H1 (cell line): Measurements from ENCODE around the gene MT1G. TPM values are rescaled to one million over a fixed set of nuclear protein-coding genes. Genes with fewer than 3 reads are reported as not detected.

Source experiments
- CTCF ChIA-PET: fragments of 300-600 bp; sonication (Branson Sonifier 250); formaldehyde crosslinking; loops from one replicate; lab custom pipeline; 2021; ENCODE audit not compliant: partially characterized antibody; lab: Charles Lee
- POLR2A ChIA-PET: fragments of 300-600 bp; sonication (Branson Sonifier 250); formaldehyde crosslinking; loops from one replicate; lab custom pipeline; 2021; ENCODE audit warnings: inconsistent platforms; ENCODE audit not compliant: partially characterized antibody; lab: Charles Lee
- DNase-seq, 2 experiments: peaks; one replicate each; pipeline versions ENCODE4 v3.0.0 to v3.0.0-alpha.2; 2010 to 2022; ENCODE audit warnings: low spot score in 2 of 2, low read depth in 1 of 2, mixed read lengths in 1 of 2
- FAIRE-seq: peaks from 2 replicates; lab custom pipeline; 2011; peaks lifted over from hg19 to GRCh38; lab: Jason Lieb, UNC
- H2AFZ ChIP-seq: 2 replicates; pipeline ENCODE4 v1.8.1; 2012; ENCODE audit warnings: low read length, inconsistent platforms
- H2AK5ac ChIP-seq: 2 replicates; pipeline ENCODE4 v1.6.1; 2013; ENCODE audit warnings: low read depth, low read length
- H2BK120ac ChIP-seq: replicated peaks from 2 replicates; pipeline ENCODE3; 2013; ENCODE audit warnings: low read depth, low read length, inconsistent platforms
- H2BK12ac ChIP-seq: 2 replicates; pipeline ENCODE4 v1.6.1; 2013; ENCODE audit warnings: low read depth, low read length
- H2BK15ac ChIP-seq: 2 replicates; pipeline ENCODE4 v1.6.1; 2013; ENCODE audit warnings: low read length
- H2BK20ac ChIP-seq: 2 replicates; pipeline ENCODE4 v1.6.1; 2013; ENCODE audit warnings: low read length
- H2BK5ac ChIP-seq: 2 replicates; pipeline ENCODE4 v1.6.1; 2013; ENCODE audit warnings: low read depth, low read length
- H3K14ac ChIP-seq: 2 replicates; pipeline ENCODE4 v1.6.1; 2013; ENCODE audit warnings: inconsistent platforms; ENCODE audit not compliant: insufficient read length
- H3K18ac ChIP-seq: 2 replicates; pipeline ENCODE4 v1.6.1; 2013; ENCODE audit warnings: low read length; ENCODE audit errors: extremely low read depth
- H3K23ac ChIP-seq: 2 replicates; pipeline ENCODE4 v1.6.1; 2013; ENCODE audit warnings: inconsistent platforms; ENCODE audit not compliant: insufficient read length
- H3K23me2 ChIP-seq: 2 replicates; pipeline ENCODE4 v1.6.1; 2013; ENCODE audit warnings: low read depth, low read length
- H3K27ac ChIP-seq: 2 replicates; pipeline ENCODE4 v1.6.1; 2011; ENCODE audit warnings: low read depth, low read length, inconsistent platforms
- H3K27me3 ChIP-seq, 4 experiments: replicated peaks in 1 of 4; 1 replicate in 1 of 4; 2 replicates in 3 of 4; pipeline versions ENCODE4 v1.6.1 to v1.8.1; 2011 to 2013; ENCODE audit warnings: low read length in 3 of 4, mild to moderate bottlenecking in 3 of 4, inconsistent platforms in 2 of 4, mixed read lengths in 2 of 4, moderate library complexity in 1 of 4; ENCODE audit not compliant: control insufficient read depth in 3 of 4, insufficient read depth in 3 of 4; ENCODE audit errors: extremely low read depth in 1 of 4
- H3K36me3 ChIP-seq, 4 experiments: 2 replicates each; pipeline versions ENCODE4 v1.6.1 to v1.8.1; 2011 to 2013; ENCODE audit warnings: mild to moderate bottlenecking in 4 of 4, low read length in 3 of 4, moderate library complexity in 2 of 4, control low read depth in 1 of 4, inconsistent platforms in 1 of 4; ENCODE audit not compliant: insufficient read depth in 4 of 4, control insufficient read depth in 2 of 4
- H3K4ac ChIP-seq: replicated peaks from 2 replicates; pipeline ENCODE3; 2013; ENCODE audit warnings: low read length, low read depth, mixed read lengths, inconsistent platforms; ENCODE audit not compliant: insufficient read length
- H3K4me1 ChIP-seq, 4 experiments: replicated peaks in 1 of 4; 1 replicate in 1 of 4; 2 replicates in 3 of 4; pipeline versions ENCODE4 v1.6.1 to v1.8.1; 2011 to 2013; ENCODE audit warnings: low read length in 3 of 4, inconsistent platforms in 2 of 4, mixed read lengths in 1 of 4; ENCODE audit not compliant: insufficient read depth in 4 of 4, control insufficient read depth in 3 of 4
- H3K4me2 ChIP-seq, 2 experiments: 2 replicates each; pipeline versions ENCODE4 v1.6.1 to v1.8.1; 2011 to 2013; ENCODE audit warnings: low read depth in 2 of 2, low read length in 2 of 2, control low read depth in 1 of 2, inconsistent platforms in 1 of 2, mild to moderate bottlenecking in 1 of 2; ENCODE audit not compliant: insufficient read depth in 1 of 2
- H3K4me3 ChIP-seq, 4 experiments: fragments of 200-600, 300-600 bp in 1 of 4; sonication (generic), shearing (Covaris generic), sonication (Bioruptor Twin) in 1 of 4; 2 replicates each; pipeline versions ENCODE4 v1.5.1 to v1.8.1; 2011 to 2016; ENCODE audit warnings: low read length in 4 of 4, low read depth in 3 of 4, control low read depth in 2 of 4, inconsistent platforms in 2 of 4, mild to moderate bottlenecking in 2 of 4, mixed read lengths in 1 of 4, moderate library complexity in 1 of 4; ENCODE audit not compliant: insufficient read depth in 2 of 4; ENCODE audit errors: extremely low read depth in 1 of 4
- H3K56ac ChIP-seq: replicated peaks from 2 replicates; pipeline ENCODE3; 2013; ENCODE audit warnings: low read depth, mild to moderate bottlenecking, mixed read lengths, low read length, inconsistent platforms; ENCODE audit not compliant: insufficient read length
- H3K79me1 ChIP-seq: 2 replicates; pipeline ENCODE4 v1.6.1; 2013; ENCODE audit warnings: low read depth, low read length, control low read depth
- H3K79me2 ChIP-seq, 2 experiments: 2 replicates each; pipeline versions ENCODE4 v1.6.1 to v1.8.1; 2012 to 2013; ENCODE audit warnings: low read length in 2 of 2, mild to moderate bottlenecking in 2 of 2, inconsistent platforms in 1 of 2; ENCODE audit not compliant: insufficient read depth in 2 of 2, control insufficient read depth in 1 of 2
- H3K9ac ChIP-seq, 4 experiments: replicated peaks in 1 of 4; 1 replicate in 1 of 4; 2 replicates in 3 of 4; pipeline versions ENCODE4 v1.6.1 to v1.8.1; 2011 to 2013; ENCODE audit warnings: low read depth in 3 of 4, low read length in 3 of 4, control low read depth in 2 of 4, mild to moderate bottlenecking in 2 of 4, moderate library complexity in 2 of 4, inconsistent platforms in 1 of 4; ENCODE audit errors: extremely low read depth in 1 of 4
- H3K9me3 ChIP-seq, 2 experiments: 2 replicates each; pipeline versions ENCODE4 v1.6.1 to v1.8.1; 2012 to 2013; ENCODE audit warnings: mild to moderate bottlenecking in 2 of 2, moderate library complexity in 2 of 2, control low read depth in 1 of 2, inconsistent platforms in 1 of 2, low read depth in 1 of 2, low read length in 1 of 2, mixed read lengths in 1 of 2; ENCODE audit not compliant: insufficient read depth in 2 of 2
- H4K20me1 ChIP-seq, 2 experiments: replicated peaks in 1 of 2; 2 replicates each; pipeline versions ENCODE3 to v1.8.1; 2011 to 2013; ENCODE audit warnings: inconsistent platforms in 2 of 2, low read length in 2 of 2, mild to moderate bottlenecking in 1 of 2; ENCODE audit not compliant: insufficient read depth in 2 of 2, control insufficient read depth in 1 of 2
- H4K5ac ChIP-seq: 2 replicates; pipeline ENCODE4 v1.6.1; 2013; ENCODE audit warnings: low read length, low read depth, mixed read lengths, inconsistent platforms; ENCODE audit not compliant: insufficient read length
- H4K8ac ChIP-seq: 2 replicates; pipeline ENCODE4 v1.8.0; 2013; ENCODE audit warnings: mild to moderate bottlenecking, moderate library complexity, low read length, inconsistent platforms; ENCODE audit not compliant: insufficient read depth; ENCODE audit errors: extremely low read depth
- H4K91ac ChIP-seq: replicated peaks from 2 replicates; pipeline ENCODE3; 2013; ENCODE audit warnings: low read length, mixed read lengths, inconsistent platforms; ENCODE audit not compliant: insufficient read length
- NRF1 ChIP-seq: IDR thresholded peaks from 2 replicates; pipeline ENCODE4 v1.6.1; 2011; ENCODE audit warnings: mild to moderate bottlenecking, low read depth, low read length, improper control_type of control experiment
- PHF8 ChIP-seq: fragments of 200-600 bp; sonication (generic); conservative IDR thresholded peaks from 2 replicates; pipeline ENCODE4 v1.7.1; 2012; ENCODE audit warnings: low read depth, mild to moderate bottlenecking, inconsistent platforms, low read length, moderate library complexity
- POLR2A ChIP-seq, 2 experiments: IDR thresholded peaks; 1 replicate in 1 of 2; 2 replicates in 1 of 2; pipeline ENCODE4 v1.6.1; 2011; ENCODE audit warnings: low read depth in 2 of 2, low read length in 2 of 2, mild to moderate bottlenecking in 2 of 2; ENCODE audit errors: control extremely low read depth in 1 of 2
- POLR2AphosphoS5 ChIP-seq: IDR thresholded peaks from 2 replicates; pipeline ENCODE4 v1.6.1; 2011; ENCODE audit warnings: low read depth, low read length
- SIRT6 ChIP-seq: IDR thresholded peaks from one replicate; pipeline ENCODE4 v1.7.1; 2012; ENCODE audit warnings: low read length, inconsistent platforms
- SP2 ChIP-seq: IDR thresholded peaks from 2 replicates; pipeline ENCODE4 v1.6.1; 2012; ENCODE audit warnings: mild to moderate bottlenecking, low read length, inconsistent platforms
- SUZ12 ChIP-seq: fragments of 200-600 bp; sonication (generic); IDR thresholded peaks from 2 replicates; pipeline ENCODE4 v1.6.1; 2012; ENCODE audit warnings: mild to moderate bottlenecking, inconsistent platforms, low read length, moderate library complexity, mixed read lengths
- TEAD4 ChIP-seq: IDR thresholded peaks from 2 replicates; pipeline ENCODE4 v1.6.1; 2012; ENCODE audit warnings: low read depth, low read length, inconsistent platforms, mixed read lengths
- YY1 ChIP-seq: IDR thresholded peaks from 2 replicates; pipeline ENCODE4 v1.6.1; 2011; ENCODE audit warnings: low read depth, mild to moderate bottlenecking, low read length
- WGBS, 2 experiments: shearing (Covaris generic) in 1 of 2; methylation state at CpG; one replicate each; pipeline versions ENCODE4 v1.1.6 to v1.1.7; 2013 to 2015; ENCODE audit warnings: low lambda C conversion rate in 2 of 2, mixed read lengths in 2 of 2, inconsistent platforms in 1 of 2, low coverage in 1 of 2, missing lambda C conversion rate in 1 of 2; ENCODE audit not compliant: insufficient replicate concordance in 2 of 2, insufficient coverage in 1 of 2, insufficient read length in 1 of 2; ENCODE audit errors: extremely low coverage in 1 of 2, missing lambda C conversion rate in 1 of 2; 5-methylcytosine and 5-hydroxymethylcytosine counted together
- polyA plus RNA-seq, 7 experiments: library from polyadenylated mRNA; depleted of rRNA in 3 of 7; stranded (reverse) in 5 of 7; unstranded in 2 of 7; fragments of >200 nt in 5 of 7; fragments of 200-250 nt in 2 of 7; gene quantifications; 1 replicate in 5 of 7; 2 replicates in 1 of 7; 4 replicates in 1 of 7; pipeline versions ENCODE4 v1.2.1 to v1.2.3, GENCODE V29; 2011 to 2013; ENCODE audit warnings: missing spikeins in 2 of 7, mixed read lengths in 2 of 7
- total RNA-seq: library from RNA; stranded (reverse); fragmentation: NEBNext Ultra II Directional; extraction: Animal tissue kit (Norgen Biotek cat#: 25700); gene quantifications from 2 replicates; pipeline ENCODE4 v1.2.1, GENCODE V29; 2021

Gene MT1G
- total and polyA plus RNA-seq, 2 of the 8 experiments (the other 6 are each of a cell fraction or from before 2014, with no cell fraction given): 17.7 to 515 TPM

DNA sequence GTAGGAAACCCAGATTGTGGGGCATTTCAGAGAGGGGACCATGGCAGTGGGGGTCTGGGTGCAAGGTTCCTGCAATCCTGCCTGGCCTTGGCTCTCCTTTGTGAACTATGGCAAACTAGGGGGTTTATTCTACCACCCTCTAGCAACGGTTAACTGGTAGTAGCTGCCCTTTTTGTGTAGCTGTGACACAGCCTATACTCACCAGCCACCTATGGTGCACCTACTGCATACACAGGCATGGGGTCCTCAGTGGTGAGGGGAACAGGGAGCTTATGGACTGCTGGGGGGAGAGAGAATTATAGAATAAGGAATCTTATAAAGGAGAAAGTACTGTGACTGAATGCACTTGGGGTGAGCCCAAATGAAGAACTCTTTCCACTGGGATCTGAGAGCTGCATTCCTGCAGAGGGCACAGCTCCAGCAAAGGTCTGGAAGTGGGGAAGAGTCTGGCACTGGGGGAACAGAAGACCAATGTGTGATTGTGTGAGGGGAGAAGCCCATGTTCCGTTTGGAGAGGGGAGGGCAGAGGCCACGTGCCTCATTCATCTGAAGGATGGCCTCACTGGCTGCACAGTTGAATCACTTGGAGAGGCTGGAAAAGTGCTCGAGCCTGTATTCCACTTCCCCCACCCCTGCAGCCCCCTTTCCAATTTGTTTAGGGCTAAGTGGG, 16.5 kb upstream of the MT1G start:
- ChIA-PET CTCF (interaction anchor here (0.6 to 4.5 kb wide), 4 partner anchors 11 to 185 kb away, joined by 3 to 37 read pairs (median 5); no protein-coding TSS in a partner anchor), POLR2A (interaction anchor here (1.2 to 12.9 kb wide), 10 partner anchors 8 to 137 kb away, joined by 3 to 205 read pairs (median 8); partner anchors contain the start of genes MT1A, MT1E, MT1G and MT1H)
- no peak for DNase-seq
- no peaks in the 10 kb centered on the region for H3K79me2 ChIP-seq
- H3K4me3 ChIP-seq: no peak overlapping the region
- H3K9ac ChIP-seq: no peak overlapping the region
- FAIRE-seq: no peak
- H3K4me2 ChIP-seq: peak overlapping the region in 1 of 2 experiments; percentile 100; a peak in 1 of 4 replicates
- no peak overlapping the region; the same call in 1 of the 2 replicates for H4K8ac ChIP-seq
- H4K91ac ChIP-seq: no peak overlapping the region
- WGBS, 2 experiments: 76% methylated on average over 4 of the region's 4 CpGs; no CpG with 5 or more reads in 1 of the 2 experiments
- H3K23me2 ChIP-seq: peaks cover 10% of the 10 kb centered on the region
- no peak overlapping the region for H2AK5ac ChIP-seq
- TF ChIP-seq YY1 (no peak), PHF8 (no peak), SUZ12 (no peak), POLR2A (IDR thresholded peaks at IDR 0.05; ENCODE audit: control extremely low read depth in 1 of 2, low read depth in 2 of 2, low read length in 2 of 2) (no peak), SP2 (no peak), NRF1 (no peak), TEAD4 (no peak), POLR2AphosphoS5 (no peak), SIRT6 (no peak)
- no peak overlapping the region for H3K27ac ChIP-seq
- no peak overlapping the region for H3K14ac ChIP-seq
- no peak overlapping the region for H2BK12ac ChIP-seq
- H4K20me1 ChIP-seq: peaks cover 0 to 1% of the 10 kb centered on the region in 2 experiments
- H2BK15ac ChIP-seq: 0 out of 2 replicates have a peak overlapping the region, but pooled peaks have one; percentile 32
- H2BK20ac ChIP-seq: no peak overlapping the region
- H3K9me3 ChIP-seq: no peaks in the 10 kb centered on the region
- H2BK5ac ChIP-seq: no peak overlapping the region
- H3K27me3 ChIP-seq: peaks cover 0 to 34% (median 20%) of the 10 kb centered on the region in 4 experiments; a peak in 5 of 7 replicates
- H2AFZ ChIP-seq: no peak overlapping the region
- H3K18ac ChIP-seq: no peak overlapping the region
- no peak overlapping the region for H3K56ac ChIP-seq
- H4K5ac ChIP-seq: no peak overlapping the region
- H3K36me3 ChIP-seq: peaks cover 0 to 3% (median 0%) of the 10 kb centered on the region in 4 experiments; a peak in 1 of 8 replicates
- H3K79me1 ChIP-seq: no peaks in the 10 kb centered on the region; the same call in 1 of the 2 replicates
- no peak overlapping the region for H3K23ac ChIP-seq
- H3K4me1 ChIP-seq: peaks cover 0 to 19% (median 8%) of the 10 kb centered on the region in 4 experiments; a peak in 6 of 7 replicates
- H2BK120ac ChIP-seq: no peak overlapping the region
- no peak overlapping the region for H3K4ac ChIP-seq
